ENCODE data around the gene DRD3. TPM values are rescaled to one million over a fixed set of nuclear protein-coding genes. Genes with fewer than 3 reads are reported as not detected.

The DRD3 gene
- total RNA-seq, 3 donors from 2014 or later, result not detected

GRCh38 chr3:114081037-114081436 is 97.8 kb downstream of the DRD3 start:
- intact Hi-C loops (cut with DNase I, micrococcal nuclease), result no loop called here
- Histone ChIP-seq H3K9me3 (no peaks in the 10 kb centered on the region), H3K4me3 (no peak overlapping the region), H3K36me3 (ENCODE audit: low read depth) (no peaks in the 10 kb centered on the region), H3K4me1 (ENCODE audit: low read depth) (no peaks in the 10 kb centered on the region)
- no peak for ATAC-seq
- TF ChIP-seq, protein P1, sequence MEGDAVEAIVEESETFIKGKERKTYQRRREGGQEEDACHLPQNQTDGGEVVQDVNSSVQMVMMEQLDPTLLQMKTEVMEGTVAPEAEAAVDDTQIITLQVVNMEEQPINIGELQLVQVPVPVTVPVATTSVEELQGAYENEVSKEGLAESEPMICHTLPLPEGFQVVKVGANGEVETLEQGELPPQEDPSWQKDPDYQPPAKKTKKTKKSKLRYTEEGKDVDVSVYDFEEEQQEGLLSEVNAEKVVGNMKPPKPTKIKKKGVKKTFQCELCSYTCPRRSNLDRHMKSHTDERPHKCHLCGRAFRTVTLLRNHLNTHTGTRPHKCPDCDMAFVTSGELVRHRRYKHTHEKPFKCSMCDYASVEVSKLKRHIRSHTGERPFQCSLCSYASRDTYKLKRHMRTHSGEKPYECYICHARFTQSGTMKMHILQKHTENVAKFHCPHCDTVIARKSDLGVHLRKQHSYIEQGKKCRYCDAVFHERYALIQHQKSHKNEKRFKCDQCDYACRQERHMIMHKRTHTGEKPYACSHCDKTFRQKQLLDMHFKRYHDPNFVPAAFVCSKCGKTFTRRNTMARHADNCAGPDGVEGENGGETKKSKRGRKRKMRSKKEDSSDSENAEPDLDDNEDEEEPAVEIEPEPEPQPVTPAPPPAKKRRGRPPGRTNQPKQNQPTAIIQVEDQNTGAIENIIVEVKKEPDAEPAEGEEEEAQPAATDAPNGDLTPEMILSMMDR (IDR thresholded peaks at IDR 0.05), result no peak
- DNase-seq, result no peak

DNA sequence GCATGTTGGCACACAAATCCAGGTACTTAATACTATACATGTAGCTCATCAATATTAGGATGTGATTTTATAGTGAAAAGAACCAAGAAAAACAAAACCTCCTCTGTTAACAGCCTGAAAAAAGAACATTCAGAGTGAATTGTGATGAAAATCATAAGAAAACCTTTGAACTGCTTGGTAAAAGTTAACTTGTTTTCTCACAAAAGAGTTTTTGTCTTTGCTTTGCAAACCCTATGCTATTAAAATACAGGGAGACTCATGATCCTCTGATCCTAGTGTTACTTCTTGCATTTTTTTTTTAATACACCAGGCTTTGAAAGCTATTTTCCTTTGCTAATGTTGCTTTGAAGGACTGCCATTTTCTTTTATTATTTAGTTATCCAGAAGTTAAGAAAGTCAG is 98.7 kb downstream of the DRD3 start:
- intact Hi-C loops (cut with DNase I, micrococcal nuclease), result no loop called here
- H3K4me1 ChIP-seq (ENCODE audit: low read depth), result no peaks in the 10 kb centered on the region
- no peak overlapping the region for H3K4me3 ChIP-seq
- no peaks in the 10 kb centered on the region for H3K36me3 ChIP-seq (ENCODE audit: low read depth)
- DNase-seq (no peak), ATAC-seq (no peak)
- TF ChIP-seq, protein P1 (IDR thresholded peaks at IDR 0.05), result no peak
- no peaks in the 10 kb centered on the region for H3K9me3 ChIP-seq

DNA sequence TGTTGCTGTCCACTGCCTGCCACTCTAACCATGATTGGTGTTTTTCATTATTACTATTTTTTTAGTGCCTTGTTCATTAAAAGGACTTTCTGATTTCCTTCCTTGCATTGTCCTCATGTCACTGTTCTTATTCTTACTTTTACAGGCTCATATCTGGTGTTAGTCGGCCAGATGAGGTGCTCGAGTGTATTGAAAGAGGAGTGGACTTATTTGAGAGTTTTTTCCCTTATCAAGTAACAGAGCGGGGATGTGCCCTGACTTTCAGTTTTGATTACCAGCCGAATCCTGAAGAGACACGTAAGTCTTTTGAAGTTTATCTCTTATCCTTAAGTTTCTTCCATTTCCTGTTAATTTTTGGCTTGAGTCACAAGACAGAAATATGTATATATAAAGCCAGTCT is 99.1 kb downstream of the DRD3 start:
- H3K36me3 ChIP-seq (ENCODE audit: low read depth), result no peaks in the 10 kb centered on the region
- ATAC-seq, result no peak

DNA sequence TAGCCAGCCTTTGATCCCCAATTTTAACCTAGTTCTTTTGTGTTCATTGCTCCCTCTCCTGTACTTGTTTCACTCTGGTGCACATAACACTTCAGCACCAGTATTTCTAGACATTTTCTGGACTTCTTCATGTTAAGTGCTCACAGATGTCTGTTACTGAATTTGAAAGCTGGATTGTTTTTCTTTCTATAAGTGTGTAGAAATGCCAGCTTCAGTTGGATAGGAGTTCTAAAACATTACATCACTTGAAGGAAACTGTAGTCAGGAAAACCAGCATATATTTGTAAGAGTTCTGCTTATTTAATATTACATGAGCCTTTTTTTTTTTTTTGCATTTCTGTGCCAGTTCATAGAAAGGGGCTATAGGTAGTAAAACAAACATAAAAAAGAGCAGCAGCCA is 100.7 kb downstream of the DRD3 start:
- no peaks in the 10 kb centered on the region for H3K9me3 ChIP-seq
- intact Hi-C loops (cut with DNase I, micrococcal nuclease), result no loop called here
- H3K4me3 ChIP-seq, result no peak overlapping the region
- H3K4me1 ChIP-seq (ENCODE audit: low read depth), result no peaks in the 10 kb centered on the region
- TF ChIP-seq, protein P1 (IDR thresholded peaks at IDR 0.05), result no peak
- DNase-seq (no peak), ATAC-seq (no peak)
- no peaks in the 10 kb centered on the region for H3K36me3 ChIP-seq (ENCODE audit: low read depth)

More for the DNA sequence above, 99.1 kb downstream of the DRD3 start:
- Histone ChIP-seq H3K9me3 (no peaks in the 10 kb centered on the region), H3K4me3 (no peak overlapping the region), H3K4me1 (ENCODE audit: low read depth) (no peaks in the 10 kb centered on the region)
- TF ChIP-seq, protein P1 (IDR thresholded peaks at IDR 0.05), result no peak
- intact Hi-C loops (cut with DNase I, micrococcal nuclease), result no loop called here
- DNase-seq, result no peak

Other genes starting within 250 kb of the DRD3 start
- gene ZDHHC23, start 231.0 kb downstream of the DRD3 start, total RNA-seq, result 10 to 100 TPM; 31.4 to 66.7 (median 36.1) TPM
- 1 to 10 TPM; 3.9 to 6.2 (median 5.0) TPM for gene CCDC191, start 122.5 kb downstream of the DRD3 start, total RNA-seq
- 10 to 100 TPM; 17.9 to 29.1 (median 21.2) TPM for gene QTRT2, start 122.3 kb downstream of the DRD3 start, total RNA-seq
- gene ZNF80, start 58.5 kb upstream of the DRD3 start, total RNA-seq, result under 1 TPM in 1 of 3 donors, not detected in 2; 0.19 TPM
- 1 to 10 TPM in 1 of 3 donors, under 1 TPM in 2; 0.54 to 1.6 (median 0.84) TPM for gene TIGIT, start 115.0 kb upstream of the DRD3 start, total RNA-seq

All from mucosa of descending colon (tissue), 3 donors.